Stomach (tissue), 9 donors: ENCODE results near the gene USP32. TPM values are rescaled to one million over a fixed set of nuclear protein-coding genes. Genes with fewer than 3 reads are reported as not detected.

ENCODE experiments used
- DNase-seq, 2 donors: peaks; one replicate each; pipeline versions ENCODE4 v3.0.0 to v3.0.0-alpha.2; 2013 to 2019
- H3K27ac ChIP-seq, 5 donors: fragments of 200-600 bp in 4 of 5; sonication (generic) in 4 of 5; one replicate each; pipeline ENCODE4 v1.5.1; 2013 to 2019; ENCODE audit warnings: mild to moderate bottlenecking in 1 of 5, moderate library complexity in 1 of 5
- H3K27me3 ChIP-seq, 3 donors: fragments of 200-600 bp; sonication (generic); one replicate each; pipeline ENCODE4 v1.5.1; 2017 to 2019; ENCODE audit warnings: mixed run types in 1 of 3
- H3K36me3 ChIP-seq, 4 donors: fragments of 200-600 bp; sonication (generic); 1 replicate in 3 of 4; 2 replicates in 1 of 4; pipeline ENCODE4 v1.5.1; 2016 to 2019
- H3K4me1 ChIP-seq, 4 donors: fragments of 200-600 bp; sonication (generic); one replicate each; pipeline ENCODE4 v1.5.1; 2016 to 2019
- H3K4me3 ChIP-seq, 4 donors: fragments of 200-600 bp; sonication (generic) in 3 of 4; one replicate each; pipeline ENCODE4 v1.5.1; 2016 to 2019; ENCODE audit warnings: mild to moderate bottlenecking in 1 of 4
- H3K9me3 ChIP-seq, 4 donors: fragments of 200-600 bp; sonication (generic); one replicate each; pipeline ENCODE4 v1.5.1; 2016 to 2019
- EP300 ChIP-seq: sonication (generic); formaldehyde crosslinking; IDR thresholded peaks from one replicate; pipeline ENCODE4 v1.6.1; 2017; ENCODE audit warnings: antibody characterized with exemption
- POLR2A ChIP-seq, 4 donors: fragments of 450-650 bp; IDR thresholded peaks; one replicate each; pipeline ENCODE4 v1.6.1; 2016; ENCODE audit warnings: antibody characterized with exemption in 4 of 4, control low read depth in 2 of 4, mild to moderate bottlenecking in 1 of 4, moderate library complexity in 1 of 4
- POLR2AphosphoS5 ChIP-seq, 3 donors: sonication (generic); formaldehyde crosslinking; IDR thresholded peaks; one replicate each; pipeline ENCODE4 v1.6.1; 2016; ENCODE audit warnings: antibody characterized with exemption in 3 of 3
- WGBS, 5 donors: extraction: QIAGEN DNeasy Blood & Tissue Kit in 3 of 5; methylation state at CpG; one replicate each; pipeline versions ENCODE4 v1.1.5 to v1.1.7; 2013 to 2018; 5-methylcytosine and 5-hydroxymethylcytosine counted together
- intact Hi-C: fragments of 100-400 bp; cut with DNase I; formaldehyde crosslinking; loops from one replicate; pipeline ENCODE4 v1.15.1; 2023; ENCODE audit warnings: low total_unique reads
- polyA plus RNA-seq, 3 donors: library from polyadenylated mRNA; stranded (reverse); fragments of 200-250 nt; gene quantifications; one replicate each; pipeline ENCODE4 v1.2.3, GENCODE V29; 2013
- total RNA-seq, 5 donors: library from RNA; depleted of rRNA; stranded (reverse); fragments of >200 nt; gene quantifications; one replicate each; pipeline versions ENCODE4 v1.1.0 to v1.2.3, GENCODE V29; 2014 to 2016
- TF ChIP-seq, protein P1 (sequence below), 7 experiments: fragments of 450-650 bp in 4 of 7; fragments of 200-600 bp in 3 of 7; sonication (generic) in 3 of 7; IDR thresholded peaks; one replicate each; pipeline ENCODE4 v1.5.1; 2016 to 2019; ENCODE audit warnings: antibody characterized with exemption in 7 of 7, control low read depth in 2 of 7, mild to moderate bottlenecking in 1 of 7
- donor health status: healthy with polysubstance abuse.
- donor health status: Bipolar disorder and iron deficiency.
- donor health status: healthy.

Gene USP32
- total and polyA plus RNA-seq, 8 donors = 7.5 to 70.9 (median 16.0) TPM

- no peaks in the 10 kb centered on the region for H3K9me3 ChIP-seq
- H3K36me3 ChIP-seq = no peaks in the 10 kb centered on the region
- peaks cover 34 to 50% (median 42%) of the 10 kb centered on the region in 4 donors for H3K4me1 ChIP-seq
- WGBS, 5 donors = 7 to 21% (median 10%) methylated on average over 29 to 52 of the region's 52 CpGs
- intact Hi-C loops = no loop called here
- no peak overlapping the region for H3K27ac ChIP-seq
- peak in 1 of 2 donors; percentile 89 for DNase-seq
- peaks cover 13 to 81% (median 48%) of the 10 kb centered on the region in 3 donors for H3K27me3 ChIP-seq
- H3K4me3 ChIP-seq = peak overlapping the region in 2 of 4 donors; percentile 11 to 36
- TF ChIP-seq POLR2A (IDR thresholded peaks at IDR 0.05) = no peak
- no peak for TF ChIP-seq POLR2AphosphoS5 (IDR thresholded peaks at IDR 0.05)
- TF ChIP-seq, protein P1, sequence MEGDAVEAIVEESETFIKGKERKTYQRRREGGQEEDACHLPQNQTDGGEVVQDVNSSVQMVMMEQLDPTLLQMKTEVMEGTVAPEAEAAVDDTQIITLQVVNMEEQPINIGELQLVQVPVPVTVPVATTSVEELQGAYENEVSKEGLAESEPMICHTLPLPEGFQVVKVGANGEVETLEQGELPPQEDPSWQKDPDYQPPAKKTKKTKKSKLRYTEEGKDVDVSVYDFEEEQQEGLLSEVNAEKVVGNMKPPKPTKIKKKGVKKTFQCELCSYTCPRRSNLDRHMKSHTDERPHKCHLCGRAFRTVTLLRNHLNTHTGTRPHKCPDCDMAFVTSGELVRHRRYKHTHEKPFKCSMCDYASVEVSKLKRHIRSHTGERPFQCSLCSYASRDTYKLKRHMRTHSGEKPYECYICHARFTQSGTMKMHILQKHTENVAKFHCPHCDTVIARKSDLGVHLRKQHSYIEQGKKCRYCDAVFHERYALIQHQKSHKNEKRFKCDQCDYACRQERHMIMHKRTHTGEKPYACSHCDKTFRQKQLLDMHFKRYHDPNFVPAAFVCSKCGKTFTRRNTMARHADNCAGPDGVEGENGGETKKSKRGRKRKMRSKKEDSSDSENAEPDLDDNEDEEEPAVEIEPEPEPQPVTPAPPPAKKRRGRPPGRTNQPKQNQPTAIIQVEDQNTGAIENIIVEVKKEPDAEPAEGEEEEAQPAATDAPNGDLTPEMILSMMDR (IDR thresholded peaks at IDR 0.05) = no peak
- no peak for TF ChIP-seq EP300
Measured at GRCh38 chr17:60141111-60142018, 250.6 kb downstream of the USP32 start.

DNA sequence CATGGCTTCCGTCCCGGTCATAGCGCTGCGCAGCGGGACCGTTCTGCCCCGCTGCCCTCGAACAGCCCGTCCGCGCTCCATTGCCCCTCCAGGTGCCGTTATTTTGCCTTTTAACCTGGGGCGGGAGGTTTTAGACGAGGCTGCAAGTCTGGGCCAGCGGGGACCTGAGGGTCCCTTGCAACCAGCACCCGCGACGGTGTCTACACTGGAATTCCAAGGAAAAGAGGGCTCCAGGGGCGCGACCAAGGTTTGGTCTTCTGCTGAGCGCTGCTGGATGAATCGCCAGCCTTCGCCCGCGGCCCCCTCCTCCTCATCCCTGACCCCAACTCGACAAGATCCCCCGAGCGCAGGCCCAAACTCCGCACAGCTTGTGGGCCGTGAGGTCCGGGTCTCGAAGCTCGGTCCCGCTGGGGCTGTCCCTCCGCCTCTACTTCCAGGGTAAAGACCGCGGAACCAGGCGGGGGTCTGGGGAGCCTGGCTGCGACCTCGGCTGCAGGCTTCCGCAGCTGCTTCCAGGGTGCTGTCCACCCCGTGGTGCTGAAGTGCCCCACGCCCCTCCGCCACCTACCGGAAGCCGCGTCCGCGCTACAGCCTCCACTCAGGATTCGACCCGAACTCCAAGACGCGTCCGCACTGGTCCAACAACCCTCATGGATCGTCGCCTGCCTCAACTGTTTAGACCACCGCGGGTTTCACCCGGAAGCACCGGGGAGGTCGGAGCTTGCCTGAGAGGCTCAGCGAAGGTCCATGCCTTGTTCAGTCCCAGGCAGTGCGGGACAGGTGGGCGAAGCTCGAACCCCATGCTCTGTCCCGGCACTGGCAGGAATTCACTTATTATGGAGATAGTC, 252.3 kb downstream of the USP32 start:
- TF ChIP-seq EP300 (no peak), POLR2A (IDR thresholded peaks at IDR 0.05) (no peak), POLR2AphosphoS5 (IDR thresholded peaks at IDR 0.05) (peak in 1 of 3 donors; percentile 42)
- TF ChIP-seq, protein P1 (IDR thresholded peaks at IDR 0.05) = peak in 5 of 7 experiments; percentile 14 to 52 (median 40)
- H3K36me3 ChIP-seq = no peaks in the 10 kb centered on the region
- H3K9me3 ChIP-seq = no peaks in the 10 kb centered on the region
- intact Hi-C loops = loop anchor here (10.0 kb wide), 1 partner anchor 295 kb away; no protein-coding TSS in a partner anchor
- H3K27me3 ChIP-seq = peaks cover 13 to 64% (median 39%) of the 10 kb centered on the region in 3 donors
- H3K27ac ChIP-seq = no peak overlapping the region
- H3K4me3 ChIP-seq = peak overlapping the region in 2 of 4 donors; percentile 22 to 32
- WGBS, 5 donors = 8 to 13% (median 9%) methylated on average over 40 to 66 of the region's 66 CpGs
- DNase-seq = peak; percentile 79 to 92
- peaks cover 38 to 60% (median 50%) of the 10 kb centered on the region in 4 donors for H3K4me1 ChIP-seq

- peak in 1 of 2 donors; percentile 2 for DNase-seq
- H3K4me3 ChIP-seq = no peak overlapping the region
- intact Hi-C loops = loop anchor here (10.0 kb wide), 1 partner anchor 296 kb away; no protein-coding TSS in a partner anchor
- TF ChIP-seq POLR2AphosphoS5 (IDR thresholded peaks at IDR 0.05) (no peak), POLR2A (IDR thresholded peaks at IDR 0.05) (no peak), EP300 (no peak)
- TF ChIP-seq, protein P1 (IDR thresholded peaks at IDR 0.05) = no peak
- H3K9me3 ChIP-seq = no peaks in the 10 kb centered on the region
- no peak overlapping the region for H3K27ac ChIP-seq
- no peaks in the 10 kb centered on the region for H3K36me3 ChIP-seq
- WGBS, 5 donors = 15 to 17% (median 16%) methylated on average over 31 to 48 of the region's 48 CpGs
- peaks cover 44 to 67% (median 55%) of the 10 kb centered on the region in 4 donors for H3K4me1 ChIP-seq
- H3K27me3 ChIP-seq = peaks cover 13 to 56% (median 37%) of the 10 kb centered on the region in 3 donors
Measured at GRCh38 chr17:60138769-60139437, 253.0 kb downstream of the USP32 start.
